Measurements from ENCODE around the gene OTUD4. TPM values are rescaled to one million over a fixed set of nuclear protein-coding genes. Genes with fewer than 3 reads are reported as not detected.

Gene OTUD4
- total and polyA plus RNA-seq, 12 donors, result 12.8 to 35.7 (median 27.6) TPM

- H3K9me3 ChIP-seq (replicated peaks in 1 of 3), result no peaks in the 10 kb centered on the region
- intact Hi-C loops (cut with DNase I), result no loop called here
- no peaks in the 10 kb centered on the region for H3K27me3 ChIP-seq
- TF ChIP-seq CTCF (IDR thresholded peaks at IDR 0.05) (no peak), POLR2A (IDR thresholded peaks at IDR 0.05) (no peak)
- no peak for DNase-seq
- H3K4me3 ChIP-seq, result no peak overlapping the region
- 94 to 100% (median 97%) methylated on average over 2 of the region's 2 CpGs for WGBS, 4 donors
- no peak overlapping the region for H3K27ac ChIP-seq
- H3K36me3 ChIP-seq (replicated peaks in 1 of 2), result peaks cover 0 to 58% of the 10 kb centered on the region in 2 donors
- no peaks in the 10 kb centered on the region for H3K4me1 ChIP-seq (replicated peaks in 1 of 2)
Measured at GRCh38 chr4:145125396-145125795, 55.0 kb downstream of the OTUD4 start.

- Histone ChIP-seq H3K27ac (no peak overlapping the region), H3K4me1 (replicated peaks in 1 of 2) (peaks cover 0 to 2% of the 10 kb centered on the region in 2 donors), H3K9me3 (replicated peaks in 1 of 3) (no peaks in the 10 kb centered on the region), H3K36me3 (replicated peaks in 1 of 2) (peaks cover 0 to 82% of the 10 kb centered on the region in 2 donors), H3K27me3 (no peaks in the 10 kb centered on the region), H3K4me3 (no peak overlapping the region)
- intact Hi-C loops (cut with DNase I), result no loop called here
- DNase-seq, result no peak
- TF ChIP-seq CTCF (IDR thresholded peaks at IDR 0.05) (no peak), POLR2A (IDR thresholded peaks at IDR 0.05) (no peak)
Measured at GRCh38 chr4:145108128-145108527, 72.3 kb downstream of the OTUD4 start.

GRCh38 chr4:145107126-145107525, 73.3 kb downstream of the OTUD4 start:
- Histone ChIP-seq H3K9me3 (replicated peaks in 1 of 3) (no peaks in the 10 kb centered on the region), H3K4me1 (replicated peaks in 1 of 2) (peaks cover 0 to 12% of the 10 kb centered on the region in 2 donors), H3K4me3 (no peak overlapping the region), H3K36me3 (replicated peaks in 1 of 2) (peaks cover 0 to 72% of the 10 kb centered on the region in 2 donors), H3K27ac (no peak overlapping the region), H3K27me3 (no peaks in the 10 kb centered on the region)
- DNase-seq, result no peak
- TF ChIP-seq POLR2A (IDR thresholded peaks at IDR 0.05) (no peak), CTCF (IDR thresholded peaks at IDR 0.05) (no peak)
- WGBS, 4 donors, result 53 to 68% (median 64%) methylated on average over 2 of the region's 2 CpGs
- intact Hi-C loops (cut with DNase I), result no loop called here

GRCh38 chr4:145103496-145103895, 76.9 kb downstream of the OTUD4 start:
- 78 to 89% (median 83%) methylated on average over 3 of the region's 3 CpGs for WGBS, 4 donors
- no peak for DNase-seq
- TF ChIP-seq POLR2A (IDR thresholded peaks at IDR 0.05) (no peak), CTCF (IDR thresholded peaks at IDR 0.05) (no peak)
- H3K27me3 ChIP-seq, result no peaks in the 10 kb centered on the region
- intact Hi-C loops (cut with DNase I), result no loop called here
- H3K9me3 ChIP-seq (replicated peaks in 1 of 3), result no peaks in the 10 kb centered on the region
- peaks cover 0 to 37% of the 10 kb centered on the region in 2 donors for H3K36me3 ChIP-seq (replicated peaks in 1 of 2)
- no peak overlapping the region for H3K4me3 ChIP-seq
- peaks cover 10 to 42% of the 10 kb centered on the region in 2 donors for H3K4me1 ChIP-seq (replicated peaks in 1 of 2)
- no peak overlapping the region for H3K27ac ChIP-seq
